ENCODE measurements around the gene SLC9C1. TPM values are rescaled to one million over a fixed set of nuclear protein-coding genes. Genes with fewer than 3 reads are reported as not detected.

SLC9C1 gene
- total and polyA plus RNA-seq, 2 of the 4 experiments (the other 2 are of a cell fraction) = not detected

DNA sequence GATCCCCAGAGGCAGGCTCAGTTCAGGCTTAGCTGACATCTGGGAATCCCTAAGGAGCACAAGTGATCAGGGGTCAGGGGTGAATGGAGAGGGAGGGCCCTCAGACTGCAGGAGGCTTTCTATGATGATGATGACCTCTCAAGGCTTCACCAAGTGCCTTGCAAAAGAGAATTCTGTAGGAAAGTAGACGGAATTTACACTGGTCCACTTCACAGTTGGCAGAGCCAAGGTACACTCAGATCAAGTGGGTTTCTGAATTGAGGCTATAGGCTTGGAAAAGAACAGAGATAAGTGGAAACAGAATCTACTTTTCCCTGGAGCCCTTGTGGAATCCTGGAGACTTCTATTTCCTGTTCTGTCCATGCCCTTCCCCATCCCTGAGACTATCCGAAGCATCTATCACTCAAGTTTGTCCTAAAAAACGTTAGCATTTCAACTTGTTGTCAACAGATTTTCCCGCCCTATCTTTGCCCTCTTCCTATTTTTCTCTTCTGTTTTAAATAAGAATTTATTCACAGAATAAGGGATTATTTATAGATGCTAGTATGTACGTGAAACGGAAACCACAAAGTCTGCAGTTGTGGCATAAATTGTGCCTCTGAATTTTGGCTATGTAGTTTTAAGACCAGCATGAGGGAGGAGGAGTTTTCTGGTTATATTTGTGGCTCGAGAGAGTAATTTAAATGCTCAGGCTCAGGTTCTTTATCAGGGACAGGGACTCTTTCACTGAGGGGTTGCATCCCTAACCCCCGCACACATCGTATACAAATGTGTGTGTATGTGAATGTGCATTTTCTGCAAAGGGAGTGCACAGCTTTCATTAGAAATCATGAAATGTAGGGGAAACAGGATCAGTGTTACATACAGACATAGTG is 173.8 kb downstream of the SLC9C1 start:
- H4K20me1 ChIP-seq (ENCODE audit: insufficient read depth, low read length) = no peaks in the 10 kb centered on the region
- no peak overlapping the region for H2BK15ac ChIP-seq (ENCODE audit: low read depth, low read length)
- no peak overlapping the region for H2AK5ac ChIP-seq (ENCODE audit: low read depth, low read length)
- no peaks in the 10 kb centered on the region for H3K27me3 ChIP-seq (ENCODE audit: control insufficient read depth, insufficient read depth, low read length)
- intact Hi-C loops (cut with micrococcal nuclease) = no loop called here
- BruUV-seq (replicated peaks) = no TSS peak
- peaks cover 6% of the 10 kb centered on the region for H3K36me3 ChIP-seq (ENCODE audit: control insufficient read depth, insufficient read depth, low read length)
- no peak overlapping the region for H3K4me3 ChIP-seq (ENCODE audit: insufficient read depth, low read depth, low read length)
- dilution Hi-C loops (cut with HindIII; ENCODE audit: low sequenced_read_pairs, unreplicated experiment) = no loop called here
- H3K9ac ChIP-seq (ENCODE audit: low read depth, low read length) = no peak overlapping the region
- POLR2A ChIA-PET (ENCODE audit: unreplicated experiment) = no interaction called here
- H3K9me3 ChIP-seq (ENCODE audit: control insufficient read depth, insufficient read depth, low read length) = no peaks in the 10 kb centered on the region
- in situ Hi-C loops (cut with MboI; ENCODE audit: low sequenced_read_pairs) = no loop called here
- no peak overlapping the region for H3K56ac ChIP-seq (ENCODE audit: extremely low read depth, insufficient read depth, low read length)
- no peak overlapping the region for H2BK20ac ChIP-seq (ENCODE audit: low read depth, low read length)
- no peak for DNase-seq
- H4K5ac ChIP-seq (ENCODE audit: low read depth, low read length) = no peak overlapping the region
- no peak overlapping the region for H4K8ac ChIP-seq (ENCODE audit: low read depth in 2 of 2, low read length in 2 of 2)
- WGBS, 2 experiments (ENCODE audit: extremely low coverage in 2 of 2, insufficient read length in 1 of 2) = 100% methylated on average over 1 of the region's 9 CpGs; no CpG with 5 or more reads in 1 of the 2 experiments
- no peak overlapping the region for H3K14ac ChIP-seq (replicated peaks; ENCODE audit: low read depth, low read length)
- H3K23ac ChIP-seq (ENCODE audit: low read depth, low read length) = no peak overlapping the region
- no peak overlapping the region for H2AFZ ChIP-seq (replicated peaks; ENCODE audit: low read length, poor library complexity)
- no peak overlapping the region for H4K91ac ChIP-seq (ENCODE audit: insufficient read depth, low read depth, low read length)
- H3K18ac ChIP-seq (ENCODE audit: low read depth, low read length) = no peak overlapping the region
- no peak overlapping the region for H2BK120ac ChIP-seq (ENCODE audit: low read depth, low read length)
- peaks cover 0 to 2% of the 10 kb centered on the region in 2 experiments; a peak in 2 of 4 replicates for H3K79me1 ChIP-seq (ENCODE audit: low read depth in 1 of 2, low read length in 2 of 2)
- TF ChIP-seq, protein P1, sequence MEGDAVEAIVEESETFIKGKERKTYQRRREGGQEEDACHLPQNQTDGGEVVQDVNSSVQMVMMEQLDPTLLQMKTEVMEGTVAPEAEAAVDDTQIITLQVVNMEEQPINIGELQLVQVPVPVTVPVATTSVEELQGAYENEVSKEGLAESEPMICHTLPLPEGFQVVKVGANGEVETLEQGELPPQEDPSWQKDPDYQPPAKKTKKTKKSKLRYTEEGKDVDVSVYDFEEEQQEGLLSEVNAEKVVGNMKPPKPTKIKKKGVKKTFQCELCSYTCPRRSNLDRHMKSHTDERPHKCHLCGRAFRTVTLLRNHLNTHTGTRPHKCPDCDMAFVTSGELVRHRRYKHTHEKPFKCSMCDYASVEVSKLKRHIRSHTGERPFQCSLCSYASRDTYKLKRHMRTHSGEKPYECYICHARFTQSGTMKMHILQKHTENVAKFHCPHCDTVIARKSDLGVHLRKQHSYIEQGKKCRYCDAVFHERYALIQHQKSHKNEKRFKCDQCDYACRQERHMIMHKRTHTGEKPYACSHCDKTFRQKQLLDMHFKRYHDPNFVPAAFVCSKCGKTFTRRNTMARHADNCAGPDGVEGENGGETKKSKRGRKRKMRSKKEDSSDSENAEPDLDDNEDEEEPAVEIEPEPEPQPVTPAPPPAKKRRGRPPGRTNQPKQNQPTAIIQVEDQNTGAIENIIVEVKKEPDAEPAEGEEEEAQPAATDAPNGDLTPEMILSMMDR (conservative IDR thresholded peaks at IDR 0.05; ENCODE audit: low read depth, low read length) = no peak
- TF ChIP-seq RCOR1 (IDR thresholded peaks at IDR 0.05; ENCODE audit: insufficient replicate concordance, low read length) (no peak), BHLHE40 (IDR thresholded peaks at IDR 0.05; ENCODE audit: low read depth, low read length) (no peak), CEBPB (IDR thresholded peaks at IDR 0.05; ENCODE audit: low read depth, low read length) (no peak), CHD1 (IDR thresholded peaks at IDR 0.05; ENCODE audit: low read depth, low read length) (no peak)
- TF ChIP-seq, protein P2, sequence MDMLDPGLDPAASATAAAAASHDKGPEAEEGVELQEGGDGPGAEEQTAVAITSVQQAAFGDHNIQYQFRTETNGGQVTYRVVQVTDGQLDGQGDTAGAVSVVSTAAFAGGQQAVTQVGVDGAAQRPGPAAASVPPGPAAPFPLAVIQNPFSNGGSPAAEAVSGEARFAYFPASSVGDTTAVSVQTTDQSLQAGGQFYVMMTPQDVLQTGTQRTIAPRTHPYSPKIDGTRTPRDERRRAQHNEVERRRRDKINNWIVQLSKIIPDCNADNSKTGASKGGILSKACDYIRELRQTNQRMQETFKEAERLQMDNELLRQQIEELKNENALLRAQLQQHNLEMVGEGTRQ (IDR thresholded peaks at IDR 0.05; ENCODE audit: low read depth, low read length) = no peak
- no peaks in the 10 kb centered on the region for H3K4me1 ChIP-seq (ENCODE audit: control insufficient read depth, insufficient read depth, low read length)
- no peak overlapping the region for H3K4ac ChIP-seq (ENCODE audit: low read depth, low read length)
- H3K9me1 ChIP-seq (ENCODE audit: insufficient read depth, low read length) = no peaks in the 10 kb centered on the region; the same call in 1 of the 2 replicates
- H3K4me2 ChIP-seq (ENCODE audit: low read depth, low read length) = no peak overlapping the region
- no peak overlapping the region for H3K27ac ChIP-seq (ENCODE audit: insufficient read depth, low read length)
- H2AK9ac ChIP-seq (replicated peaks; ENCODE audit: low read depth, low read length, poor library complexity) = no peak overlapping the region
- H2BK5ac ChIP-seq (ENCODE audit: low read depth, low read length, poor library complexity, severe bottlenecking) = no peak overlapping the region
- no peak for ATAC-seq (ENCODE audit: low read depth)
- CTCF ChIA-PET = no interaction called here

Measured in IMR-90 (cell line).